Activated CD4-positive, alpha-beta T cell treated with anti-CD3 and anti-CD28 coated beads, Interleukin-2, amount 50 U/mL, for 4 hours (primary cell): ENCODE results near the gene PLAC8L1.

Experiments used
- DNase-seq, 2 experiments: peaks; one replicate each; pipeline ENCODE4 v3.0.0-alpha.2; 2020

Gene PLAC8L1

GRCh38 chr5:146040527-146040926 is 64.8 kb downstream of the PLAC8L1 start:
- DNase-seq = no peak

GRCh38 chr5:146039420-146039819 is 66.0 kb downstream of the PLAC8L1 start:
- no peak for DNase-seq

DNA sequence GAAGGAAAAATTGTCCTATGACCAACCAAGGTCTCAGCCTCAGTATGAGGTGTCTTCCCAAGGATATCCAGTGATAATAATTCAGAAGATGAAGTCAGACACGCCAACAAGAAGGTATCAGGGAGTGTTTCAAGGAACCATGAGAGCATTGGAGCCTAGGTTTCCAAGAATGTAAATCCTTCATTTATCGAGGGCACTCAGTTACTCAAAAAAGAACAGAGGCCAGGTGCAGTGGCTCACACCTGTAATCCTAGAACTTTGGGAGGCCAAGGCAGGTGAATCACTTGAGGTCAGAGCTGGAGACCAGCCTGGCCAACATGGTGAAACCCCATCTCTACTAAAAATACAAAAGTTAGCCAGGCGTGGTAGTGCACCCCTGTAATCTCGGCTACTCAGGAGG is 70.8 kb downstream of the PLAC8L1 start:
- no peak for DNase-seq
